ENCODE results near the gene AGTRAP. TPM values are rescaled to one million over a fixed set of nuclear protein-coding genes. Genes with fewer than 3 reads are reported as not detected.

AGTRAP gene
- total and polyA plus RNA-seq, 9 donors: 5.9 to 53.2 (median 31.1) TPM

DNA sequence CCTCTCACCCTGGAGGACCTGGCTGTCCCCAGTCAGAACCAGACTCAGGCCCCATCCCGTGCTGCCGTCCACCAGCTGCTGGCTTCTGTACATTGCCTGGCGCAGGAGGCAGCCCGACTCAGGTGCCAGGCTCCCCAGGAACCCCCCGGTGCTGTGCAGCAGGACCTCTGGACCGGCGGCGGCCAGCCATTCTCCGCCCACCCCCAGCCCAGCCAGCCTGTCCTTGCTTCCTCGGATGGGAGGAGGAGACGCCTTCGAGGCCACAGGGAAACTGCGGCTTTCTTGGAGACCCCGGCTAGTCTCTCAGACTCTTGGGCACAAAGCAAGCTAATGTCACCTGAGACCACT, 30.5 kb downstream of the AGTRAP start:
- Histone ChIP-seq H3K4me3 (no peak overlapping the region), H3K9me3 (no peaks in the 10 kb centered on the region), H3K36me3 (no peaks in the 10 kb centered on the region), H3K4me1 (ENCODE audit: insufficient read depth) (peaks cover 3% of the 10 kb centered on the region), H3K27ac (no peak overlapping the region), H3K27me3 (no peaks in the 10 kb centered on the region)
- 67 to 72% (median 71%) methylated on average over 12 to 14 of the region's 14 CpGs for WGBS, 3 donors
- intact Hi-C loops (cut with DNase I): no loop called here
- TF ChIP-seq, protein P1, sequence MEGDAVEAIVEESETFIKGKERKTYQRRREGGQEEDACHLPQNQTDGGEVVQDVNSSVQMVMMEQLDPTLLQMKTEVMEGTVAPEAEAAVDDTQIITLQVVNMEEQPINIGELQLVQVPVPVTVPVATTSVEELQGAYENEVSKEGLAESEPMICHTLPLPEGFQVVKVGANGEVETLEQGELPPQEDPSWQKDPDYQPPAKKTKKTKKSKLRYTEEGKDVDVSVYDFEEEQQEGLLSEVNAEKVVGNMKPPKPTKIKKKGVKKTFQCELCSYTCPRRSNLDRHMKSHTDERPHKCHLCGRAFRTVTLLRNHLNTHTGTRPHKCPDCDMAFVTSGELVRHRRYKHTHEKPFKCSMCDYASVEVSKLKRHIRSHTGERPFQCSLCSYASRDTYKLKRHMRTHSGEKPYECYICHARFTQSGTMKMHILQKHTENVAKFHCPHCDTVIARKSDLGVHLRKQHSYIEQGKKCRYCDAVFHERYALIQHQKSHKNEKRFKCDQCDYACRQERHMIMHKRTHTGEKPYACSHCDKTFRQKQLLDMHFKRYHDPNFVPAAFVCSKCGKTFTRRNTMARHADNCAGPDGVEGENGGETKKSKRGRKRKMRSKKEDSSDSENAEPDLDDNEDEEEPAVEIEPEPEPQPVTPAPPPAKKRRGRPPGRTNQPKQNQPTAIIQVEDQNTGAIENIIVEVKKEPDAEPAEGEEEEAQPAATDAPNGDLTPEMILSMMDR (IDR thresholded peaks at IDR 0.05): no peak
- TF ChIP-seq POLR2A (IDR thresholded peaks at IDR 0.05) (no peak), EP300 (IDR thresholded peaks at IDR 0.05) (no peak)
- no peak for DNase-seq

- H3K27me3 ChIP-seq: no peaks in the 10 kb centered on the region
- H3K9me3 ChIP-seq: no peaks in the 10 kb centered on the region
- H3K4me1 ChIP-seq (ENCODE audit: insufficient read depth): peaks cover 3% of the 10 kb centered on the region
- no peak for DNase-seq
- no peaks in the 10 kb centered on the region for H3K36me3 ChIP-seq
- no peak overlapping the region for H3K4me3 ChIP-seq
- TF ChIP-seq EP300 (IDR thresholded peaks at IDR 0.05): no peak
- TF ChIP-seq, protein P1 (IDR thresholded peaks at IDR 0.05): no peak
- no peak for TF ChIP-seq POLR2A (IDR thresholded peaks at IDR 0.05)
- intact Hi-C loops (cut with DNase I): no loop called here
- WGBS, 3 donors: 61 to 73% (median 68%) methylated on average over 16 of the region's 16 CpGs
- no peak overlapping the region for H3K27ac ChIP-seq
Measured at GRCh38 chr1:11767922-11768704, 32.2 kb downstream of the AGTRAP start.

DNA sequence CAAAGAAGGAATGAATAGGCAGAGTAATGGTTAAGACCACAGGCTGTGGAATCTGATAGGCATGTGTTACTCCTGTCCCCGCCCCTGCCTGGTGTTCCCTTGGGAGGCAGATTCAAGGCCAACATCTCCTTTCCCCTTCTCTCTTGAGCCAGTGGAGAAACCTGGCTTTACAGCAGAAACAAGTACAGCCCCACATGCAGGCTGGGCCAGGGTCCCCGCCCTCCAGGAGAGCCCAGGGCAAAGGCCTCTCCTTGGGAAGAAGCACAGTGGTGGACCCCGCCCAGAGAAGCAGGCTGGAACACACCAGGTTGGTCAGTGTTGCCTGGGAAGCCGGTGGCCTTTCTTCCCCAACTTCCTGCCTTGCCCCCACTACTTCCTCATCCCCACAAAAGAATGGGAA, 32.9 kb downstream of the AGTRAP start:
- TF ChIP-seq, protein P1 (IDR thresholded peaks at IDR 0.05): no peak
- no peak for TF ChIP-seq EP300 (IDR thresholded peaks at IDR 0.05)
- TF ChIP-seq POLR2A (IDR thresholded peaks at IDR 0.05): no peak
- no peak overlapping the region for H3K27ac ChIP-seq
- intact Hi-C loops (cut with DNase I): no loop called here
- H3K4me1 ChIP-seq (ENCODE audit: insufficient read depth): peaks cover 3% of the 10 kb centered on the region
- no peaks in the 10 kb centered on the region for H3K9me3 ChIP-seq
- peak in 1 of 5 donors; percentile 68 for DNase-seq
- no peaks in the 10 kb centered on the region for H3K36me3 ChIP-seq
- H3K27me3 ChIP-seq: no peaks in the 10 kb centered on the region
- WGBS, 3 donors: 27 to 51% (median 33%) methylated on average over 4 of the region's 4 CpGs
- H3K4me3 ChIP-seq: no peak overlapping the region

DNA sequence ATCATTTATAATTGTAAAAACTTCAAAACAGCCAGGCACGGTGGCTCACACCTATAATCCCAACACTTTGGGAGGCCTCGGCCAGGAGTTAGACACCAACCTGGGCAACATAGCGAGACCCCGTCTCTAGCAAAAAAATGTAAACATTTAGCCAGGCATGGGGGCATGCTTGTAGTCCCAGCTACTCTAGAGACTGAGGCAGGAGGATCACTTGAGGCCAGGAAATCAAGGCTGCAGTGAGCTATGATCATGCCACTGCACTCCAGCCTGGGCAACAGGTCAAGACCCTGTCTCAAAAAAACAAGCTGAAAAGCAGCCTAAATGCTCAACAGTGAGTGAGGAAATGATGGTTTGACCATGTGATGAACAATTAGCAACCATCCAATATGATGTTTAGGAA, 33.3 kb downstream of the AGTRAP start:
- TF ChIP-seq EP300 (IDR thresholded peaks at IDR 0.05) (no peak), POLR2A (IDR thresholded peaks at IDR 0.05) (no peak)
- TF ChIP-seq, protein P1 (IDR thresholded peaks at IDR 0.05): no peak
- H3K27me3 ChIP-seq: no peaks in the 10 kb centered on the region
- peaks cover 3% of the 10 kb centered on the region for H3K4me1 ChIP-seq (ENCODE audit: insufficient read depth)
- no peak for DNase-seq
- H3K27ac ChIP-seq: no peak overlapping the region
- 78 to 85% (median 80%) methylated on average over 4 of the region's 4 CpGs for WGBS, 3 donors
- no peaks in the 10 kb centered on the region for H3K36me3 ChIP-seq
- intact Hi-C loops (cut with DNase I): no loop called here
- no peak overlapping the region for H3K4me3 ChIP-seq
- H3K9me3 ChIP-seq: no peaks in the 10 kb centered on the region

Data from ovary (tissue), 9 donors.